Sigmoid colon (tissue), 4 donors: ENCODE measurements around the gene BMP5.

Source experiments
- CTCF ChIP-seq, 4 experiments: fragments of 450-650 bp in 3 of 4; fragments of 200-600 bp in 1 of 4; IDR thresholded peaks; one replicate each; pipeline ENCODE4 v1.5.1; 2016 to 2019; ENCODE audit warnings: antibody characterized with exemption in 4 of 4, mild to moderate bottlenecking in 3 of 4, moderate library complexity in 2 of 4
- EP300 ChIP-seq, 4 donors: sonication (generic); formaldehyde crosslinking; IDR thresholded peaks; one replicate each; pipeline ENCODE4 v1.6.1; 2017; ENCODE audit warnings: antibody characterized with exemption in 4 of 4

DNA sequence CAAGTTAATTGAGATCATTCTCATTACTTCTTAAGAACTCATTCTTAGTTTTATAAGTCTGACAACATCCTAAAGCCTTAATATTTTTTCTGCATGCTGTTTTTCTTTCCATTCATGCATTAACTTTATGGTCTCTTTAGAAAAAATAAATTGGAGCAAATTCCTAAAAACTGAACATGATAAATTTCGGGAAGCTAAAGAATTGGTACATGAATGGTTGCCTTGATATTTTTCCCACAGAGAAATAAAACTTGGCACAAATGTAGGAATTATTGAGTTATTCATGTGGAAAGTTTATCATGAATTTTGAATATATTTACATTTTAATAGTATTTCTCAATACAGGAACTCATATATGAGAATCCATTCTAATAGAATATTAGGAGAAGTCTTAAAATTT, 115.9 kb downstream of the BMP5 start:
- TF ChIP-seq CTCF (IDR thresholded peaks at IDR 0.05) (no peak), EP300 (IDR thresholded peaks at IDR 0.05) (no peak)
